Tibial artery (tissue), 4 donors: ENCODE data around the gene ZNRF2.

ENCODE experiments used
- DNase-seq, 2 donors: peaks; one replicate each; pipeline ENCODE4 v3.0.0-alpha.2; 2019
- H3K27ac ChIP-seq, 2 donors: fragments of 200-600 bp; sonication (generic) in 1 of 2; 1 replicate in 1 of 2; 2 replicates in 1 of 2; pipeline ENCODE4 v1.5.1; 2018 to 2019; ENCODE audit warnings: mild to moderate bottlenecking in 1 of 2
- H3K27me3 ChIP-seq, 2 donors: fragments of 200-600 bp; sonication (generic) in 1 of 2; one replicate each; pipeline versions ENCODE4 v1.5.1 to v1.6.0; 2016 to 2019
- H3K36me3 ChIP-seq, 3 donors: fragments of 200-600 bp; sonication (generic) in 2 of 3; one replicate each; pipeline ENCODE4 v1.5.1; 2016 to 2019; ENCODE audit warnings: mild to moderate bottlenecking in 2 of 3
- H3K4me1 ChIP-seq, 4 donors: fragments of 200-600 bp; sonication (generic) in 2 of 4; 1 replicate in 3 of 4; 2 replicates in 1 of 4; pipeline ENCODE4 v1.5.1; 2016 to 2019
- H3K4me3 ChIP-seq, 2 donors: fragments of 200-600 bp; sonication (generic) in 1 of 2; 1 replicate in 1 of 2; 2 replicates in 1 of 2; pipeline ENCODE4 v1.5.1; 2018 to 2019; ENCODE audit warnings: mild to moderate bottlenecking in 2 of 2
- H3K9me3 ChIP-seq, 3 donors: fragments of 200-600 bp; sonication (generic) in 1 of 3; one replicate each; pipeline ENCODE4 v1.5.1; 2016 to 2019
- CTCF ChIP-seq, 2 experiments: fragments of 200-600 bp in 1 of 2; fragments of 450-650 bp in 1 of 2; IDR thresholded peaks; one replicate each; pipeline ENCODE4 v1.5.1; 2017 to 2019; ENCODE audit warnings: antibody characterized with exemption in 2 of 2, mild to moderate bottlenecking in 1 of 2, moderate library complexity in 1 of 2
- intact Hi-C: fragments of 100-400 bp; cut with DNase I; formaldehyde crosslinking; loops from one replicate; pipeline ENCODE4 v1.15.0; 2023; ENCODE audit warnings: low total_unique reads

Gene ZNRF2

GRCh38 chr7:30365621-30366020 is 81.2 kb downstream of the ZNRF2 start:
- H3K27me3 ChIP-seq, result no peaks in the 10 kb centered on the region
- no peaks in the 10 kb centered on the region for H3K36me3 ChIP-seq
- H3K4me3 ChIP-seq, result no peak overlapping the region
- no peak for DNase-seq
- TF ChIP-seq CTCF (IDR thresholded peaks at IDR 0.05), result no peak
- H3K9me3 ChIP-seq, result no peaks in the 10 kb centered on the region
- intact Hi-C loops, result no loop called here
- H3K27ac ChIP-seq, result no peak overlapping the region
- H3K4me1 ChIP-seq, result peaks cover 0 to 11% (median 0%) of the 10 kb centered on the region in 4 donors

- Histone ChIP-seq H3K4me1 (peaks cover 0 to 11% (median 0%) of the 10 kb centered on the region in 4 donors), H3K9me3 (no peaks in the 10 kb centered on the region), H3K36me3 (peaks cover 0 to 3% (median 2%) of the 10 kb centered on the region in 3 donors), H3K27ac (no peak overlapping the region), H3K27me3 (no peaks in the 10 kb centered on the region), H3K4me3 (no peak overlapping the region)
- TF ChIP-seq CTCF (IDR thresholded peaks at IDR 0.05), result no peak
- intact Hi-C loops, result no loop called here
- DNase-seq, result no peak
Observed at GRCh38 chr7:30366606-30367005, 82.2 kb downstream of the ZNRF2 start.

GRCh38 chr7:30367561-30367960 is 83.2 kb downstream of the ZNRF2 start:
- no peak for DNase-seq

DNA sequence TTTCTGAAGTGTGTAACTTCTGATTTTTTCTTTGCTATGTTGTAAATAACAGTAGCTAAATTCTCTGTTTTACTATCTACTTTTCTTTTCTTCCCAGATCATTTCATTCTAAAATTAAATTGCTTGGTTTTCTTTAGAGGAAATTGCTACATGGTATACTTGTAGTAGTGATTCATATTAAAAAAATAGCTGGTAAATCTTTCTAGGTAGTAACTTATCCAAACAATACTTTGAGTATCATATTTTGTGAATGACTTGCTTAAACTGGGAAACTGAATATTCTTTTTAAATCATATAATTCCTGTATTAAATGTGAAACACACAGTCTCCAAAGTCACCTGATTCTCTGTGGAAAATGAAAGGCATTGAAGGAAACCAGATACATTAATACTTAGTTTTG is 85.5 kb downstream of the ZNRF2 start:
- DNase-seq, result no peak

More at GRCh38 chr7:30367561-30367960, 83.2 kb downstream of the ZNRF2 start:
- Histone ChIP-seq H3K27ac (no peak overlapping the region), H3K36me3 (peaks cover 4 to 10% (median 8%) of the 10 kb centered on the region in 3 donors), H3K4me1 (peaks cover 0 to 11% (median 0%) of the 10 kb centered on the region in 4 donors), H3K4me3 (no peak overlapping the region), H3K9me3 (no peaks in the 10 kb centered on the region), H3K27me3 (no peaks in the 10 kb centered on the region)
- intact Hi-C loops, result no loop called here
- TF ChIP-seq CTCF (IDR thresholded peaks at IDR 0.05), result no peak

GRCh38 chr7:30371321-30371720 is 86.9 kb downstream of the ZNRF2 start:
- Histone ChIP-seq H3K27me3 (no peaks in the 10 kb centered on the region), H3K9me3 (no peaks in the 10 kb centered on the region), H3K4me1 (peaks cover 0 to 11% (median 0%) of the 10 kb centered on the region in 4 donors), H3K27ac (no peak overlapping the region), H3K36me3 (peaks cover 4 to 10% (median 8%) of the 10 kb centered on the region in 3 donors), H3K4me3 (no peak overlapping the region)
- intact Hi-C loops, result no loop called here
- TF ChIP-seq CTCF (IDR thresholded peaks at IDR 0.05), result no peak
- DNase-seq, result no peak

More for the DNA sequence above, 85.5 kb downstream of the ZNRF2 start:
- no peaks in the 10 kb centered on the region for H3K9me3 ChIP-seq
- no peak for TF ChIP-seq CTCF (IDR thresholded peaks at IDR 0.05)
- H3K4me3 ChIP-seq, result no peak overlapping the region
- peaks cover 4 to 10% (median 8%) of the 10 kb centered on the region in 3 donors for H3K36me3 ChIP-seq
- intact Hi-C loops, result no loop called here
- peaks cover 0 to 11% (median 0%) of the 10 kb centered on the region in 4 donors for H3K4me1 ChIP-seq
- no peak overlapping the region for H3K27ac ChIP-seq
- no peaks in the 10 kb centered on the region for H3K27me3 ChIP-seq

GRCh38 chr7:30378275-30378674 is 93.9 kb downstream of the ZNRF2 start:
- Histone ChIP-seq H3K4me1 (peaks cover 0 to 9% (median 3%) of the 10 kb centered on the region in 4 donors), H3K9me3 (peaks cover 0 to 7% (median 6%) of the 10 kb centered on the region in 3 donors), H3K27ac (no peak overlapping the region), H3K27me3 (no peaks in the 10 kb centered on the region), H3K36me3 (no peaks in the 10 kb centered on the region), H3K4me3 (no peak overlapping the region)
- no peak for TF ChIP-seq CTCF (IDR thresholded peaks at IDR 0.05)
- DNase-seq, result no peak
- intact Hi-C loops, result no loop called here
